GM21737 (cell line): Measurements from ENCODE around the gene CDC42BPB.

Source experiments
- ATAC-seq: cut with Tn5 transposase; IDR thresholded peaks from one replicate; pipeline ENCODE4 v1.9.1; 2021; ENCODE audit warnings: mild to moderate bottlenecking, moderate library complexity; ENCODE audit not compliant: unreplicated experiment

Gene CDC42BPB

GRCh38 chr14:102971314-102971713, 86.0 kb downstream of the CDC42BPB start:
- ATAC-seq = no peak

- no peak for ATAC-seq
Measured at GRCh38 chr14:102970496-102970895, 86.9 kb downstream of the CDC42BPB start.

GRCh38 chr14:102969901-102970300, 87.4 kb downstream of the CDC42BPB start:
- ATAC-seq = no peak

- no peak for ATAC-seq
Measured at GRCh38 chr14:102969060-102969791, 88.1 kb downstream of the CDC42BPB start.

GRCh38 chr14:102968306-102968705, 89.0 kb downstream of the CDC42BPB start:
- ATAC-seq = no peak

- no peak for ATAC-seq
Measured at GRCh38 chr14:102967506-102967795, 89.9 kb downstream of the CDC42BPB start.

GRCh38 chr14:102966681-102967505, 90.5 kb downstream of the CDC42BPB start:
- ATAC-seq = no peak

- no peak for ATAC-seq
Measured at GRCh38 chr14:102965971-102966655, 91.2 kb downstream of the CDC42BPB start.

- no peak for ATAC-seq
Measured at GRCh38 chr14:102965282-102965681, 92.1 kb downstream of the CDC42BPB start.

- no peak for ATAC-seq
Measured at GRCh38 chr14:102964152-102964730, 93.1 kb downstream of the CDC42BPB start.

- no peak for ATAC-seq
Measured at GRCh38 chr14:102962111-102962627, 95.2 kb downstream of the CDC42BPB start.

- ATAC-seq = no peak
Measured at GRCh38 chr14:102958461-102958860, 98.9 kb downstream of the CDC42BPB start.

GRCh38 chr14:102957222-102957621, 100.1 kb downstream of the CDC42BPB start:
- no peak for ATAC-seq

- ATAC-seq = no peak
Measured at GRCh38 chr14:102955636-102956408, 101.5 kb downstream of the CDC42BPB start.

- ATAC-seq = no peak
Measured at GRCh38 chr14:102954081-102954789, 103.1 kb downstream of the CDC42BPB start.

GRCh38 chr14:102953100-102953499, 104.2 kb downstream of the CDC42BPB start:
- ATAC-seq = no peak

- no peak for ATAC-seq
Measured at GRCh38 chr14:102952276-102952675, 105.1 kb downstream of the CDC42BPB start.

GRCh38 chr14:102951799-102952198, 105.5 kb downstream of the CDC42BPB start:
- ATAC-seq = no peak

- no peak for ATAC-seq
Measured at GRCh38 chr14:102951034-102951433, 106.3 kb downstream of the CDC42BPB start.
